Peyer's patch (tissue), 4 donors: ENCODE results near the gene GMPPA. TPM values are rescaled to one million over a fixed set of nuclear protein-coding genes. Genes with fewer than 3 reads are reported as not detected.

Source experiments
- DNase-seq, 3 donors: peaks; one replicate each; pipeline ENCODE4 v3.0.0-alpha.2; 2017 to 2019
- H3K27ac ChIP-seq, 4 donors: fragments of 200-600 bp; sonication (generic); one replicate each; pipeline ENCODE4 v1.5.1; 2016 to 2019
- H3K27me3 ChIP-seq, 2 donors: fragments of 200-600 bp; sonication (generic); one replicate each; pipeline ENCODE4 v1.5.1; 2019
- H3K36me3 ChIP-seq, 3 donors: fragments of 200-600 bp; sonication (generic); one replicate each; pipeline ENCODE4 v1.5.1; 2016 to 2019
- H3K4me1 ChIP-seq, 4 donors: fragments of 200-600 bp; sonication (generic); one replicate each; pipeline ENCODE4 v1.5.1; 2016 to 2019
- H3K4me3 ChIP-seq, 4 donors: fragments of 200-600 bp; sonication (generic); 1 replicate in 3 of 4; 2 replicates in 1 of 4; pipeline ENCODE4 v1.5.1; 2016 to 2019; ENCODE audit warnings: mild to moderate bottlenecking in 1 of 4
- H3K9me3 ChIP-seq, 4 donors: fragments of 200-600 bp; sonication (generic); one replicate each; pipeline ENCODE4 v1.5.1; 2016 to 2019; ENCODE audit warnings: mild to moderate bottlenecking in 1 of 4
- POLR2A ChIP-seq, 2 donors: fragments of 450-650 bp; IDR thresholded peaks; one replicate each; pipeline ENCODE4 v1.5.1; 2017; ENCODE audit warnings: antibody characterized with exemption in 2 of 2, mild to moderate bottlenecking in 2 of 2, moderate library complexity in 2 of 2
- total RNA-seq, 4 donors: library from RNA; depleted of rRNA; stranded (reverse); fragments of >200 nt; gene quantifications; one replicate each; pipeline ENCODE4 v1.1.0, GENCODE V29; 2016
- TF ChIP-seq, protein P1 (sequence below), 6 experiments: fragments of 450-650 bp in 4 of 6; fragments of 200-600 bp in 2 of 6; sonication (generic) in 1 of 6; IDR thresholded peaks; one replicate each; pipeline ENCODE4 v1.5.1; 2017 to 2019; ENCODE audit warnings: antibody characterized with exemption in 6 of 6, mild to moderate bottlenecking in 3 of 6, moderate library complexity in 1 of 6

GMPPA gene
- total RNA-seq, 4 donors from 2014 or later: 35.0 to 69.6 (median 38.9) TPM

DNA sequence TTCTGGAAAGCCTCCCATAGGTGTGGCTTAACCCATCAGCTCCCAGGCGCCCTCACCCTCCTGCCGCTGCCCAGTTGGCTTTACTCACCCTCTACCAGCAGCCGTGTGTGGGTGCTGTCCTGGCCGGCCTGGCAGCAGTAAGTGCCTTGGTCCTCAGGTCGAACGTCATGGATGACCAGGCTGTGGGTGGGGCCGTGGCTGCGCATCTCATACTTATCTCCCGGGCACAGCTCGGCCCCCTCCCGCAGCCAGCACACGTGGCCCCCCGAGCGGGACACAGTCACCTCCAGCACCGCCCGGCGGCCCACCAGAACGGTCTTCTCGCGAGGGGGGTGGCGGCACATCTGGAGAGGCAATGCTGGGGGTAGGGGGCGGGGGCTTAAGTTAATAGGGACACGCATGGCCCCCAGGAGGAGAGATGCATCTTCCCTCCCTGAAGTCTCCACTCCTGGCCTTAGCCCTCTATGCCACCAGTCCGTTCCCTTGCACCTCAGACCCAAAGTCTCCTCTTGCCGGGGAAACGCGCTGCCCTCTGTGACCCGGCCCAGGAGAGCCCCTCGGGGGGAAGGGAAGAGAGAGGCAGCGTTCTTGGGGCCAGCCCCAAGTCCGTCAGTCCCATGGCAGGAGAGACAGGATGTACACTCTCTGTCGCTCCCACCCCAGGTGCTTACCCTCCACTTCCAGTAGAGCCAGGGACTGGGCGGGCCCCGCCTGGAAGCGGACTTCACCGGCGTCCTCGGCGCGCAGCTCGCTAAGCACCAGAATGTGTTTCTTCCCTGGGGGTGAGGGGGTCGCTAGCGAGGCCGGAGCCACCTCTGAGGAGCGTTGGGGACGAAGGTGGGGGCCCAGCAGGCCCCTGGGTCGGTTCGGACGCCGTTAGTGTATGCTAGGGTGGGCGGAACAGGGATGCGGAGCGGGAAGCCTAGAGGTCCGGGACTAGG is 53.0 kb downstream of the GMPPA start:
- Histone ChIP-seq H3K27ac (peak overlapping the region in 2 of 4 donors; percentile 31 to 77), H3K27me3 (no peaks in the 10 kb centered on the region), H3K4me1 (peaks cover 0 to 16% (median 4%) of the 10 kb centered on the region in 4 donors), H3K36me3 (no peaks in the 10 kb centered on the region), H3K9me3 (peaks cover 0 to 4% (median 0%) of the 10 kb centered on the region in 4 donors), H3K4me3 (peak overlapping the region; percentile 35 to 75 (median 57))
- TF ChIP-seq, protein P1, sequence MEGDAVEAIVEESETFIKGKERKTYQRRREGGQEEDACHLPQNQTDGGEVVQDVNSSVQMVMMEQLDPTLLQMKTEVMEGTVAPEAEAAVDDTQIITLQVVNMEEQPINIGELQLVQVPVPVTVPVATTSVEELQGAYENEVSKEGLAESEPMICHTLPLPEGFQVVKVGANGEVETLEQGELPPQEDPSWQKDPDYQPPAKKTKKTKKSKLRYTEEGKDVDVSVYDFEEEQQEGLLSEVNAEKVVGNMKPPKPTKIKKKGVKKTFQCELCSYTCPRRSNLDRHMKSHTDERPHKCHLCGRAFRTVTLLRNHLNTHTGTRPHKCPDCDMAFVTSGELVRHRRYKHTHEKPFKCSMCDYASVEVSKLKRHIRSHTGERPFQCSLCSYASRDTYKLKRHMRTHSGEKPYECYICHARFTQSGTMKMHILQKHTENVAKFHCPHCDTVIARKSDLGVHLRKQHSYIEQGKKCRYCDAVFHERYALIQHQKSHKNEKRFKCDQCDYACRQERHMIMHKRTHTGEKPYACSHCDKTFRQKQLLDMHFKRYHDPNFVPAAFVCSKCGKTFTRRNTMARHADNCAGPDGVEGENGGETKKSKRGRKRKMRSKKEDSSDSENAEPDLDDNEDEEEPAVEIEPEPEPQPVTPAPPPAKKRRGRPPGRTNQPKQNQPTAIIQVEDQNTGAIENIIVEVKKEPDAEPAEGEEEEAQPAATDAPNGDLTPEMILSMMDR (IDR thresholded peaks at IDR 0.05): no peak
- no peak for TF ChIP-seq POLR2A (IDR thresholded peaks at IDR 0.05)
- DNase-seq: peak in 1 of 3 donors; percentile 59

- TF ChIP-seq, protein P1 (IDR thresholded peaks at IDR 0.05): no peak
- no peak for TF ChIP-seq POLR2A (IDR thresholded peaks at IDR 0.05)
Observed at GRCh38 chr2:219552382-219553167, 53.9 kb downstream of the GMPPA start.

GRCh38 chr2:219553168-219553417 is 54.4 kb downstream of the GMPPA start:
- no peaks in the 10 kb centered on the region for H3K36me3 ChIP-seq
- H3K27ac ChIP-seq: no peak overlapping the region
- H3K27me3 ChIP-seq: no peaks in the 10 kb centered on the region
- DNase-seq: no peak
- peaks cover 0 to 16% (median 4%) of the 10 kb centered on the region in 4 donors for H3K4me1 ChIP-seq
- H3K4me3 ChIP-seq: peak overlapping the region; percentile 35 to 75 (median 57)
- TF ChIP-seq, protein P1 (IDR thresholded peaks at IDR 0.05): no peak
- no peak for TF ChIP-seq POLR2A (IDR thresholded peaks at IDR 0.05)
- H3K9me3 ChIP-seq: peaks cover 0 to 4% (median 0%) of the 10 kb centered on the region in 4 donors

More at GRCh38 chr2:219552382-219553167, 53.9 kb downstream of the GMPPA start:
- peaks cover 0 to 16% (median 4%) of the 10 kb centered on the region in 4 donors for H3K4me1 ChIP-seq
- peak overlapping the region in 3 of 4 donors; percentile 31 to 77 (median 58) for H3K27ac ChIP-seq
- no peaks in the 10 kb centered on the region for H3K27me3 ChIP-seq
- H3K9me3 ChIP-seq: peaks cover 0 to 4% (median 0%) of the 10 kb centered on the region in 4 donors
- peak; percentile 66 to 93 (median 93) for DNase-seq
- peak overlapping the region; percentile 35 to 75 (median 57) for H3K4me3 ChIP-seq
- no peaks in the 10 kb centered on the region for H3K36me3 ChIP-seq

DNA sequence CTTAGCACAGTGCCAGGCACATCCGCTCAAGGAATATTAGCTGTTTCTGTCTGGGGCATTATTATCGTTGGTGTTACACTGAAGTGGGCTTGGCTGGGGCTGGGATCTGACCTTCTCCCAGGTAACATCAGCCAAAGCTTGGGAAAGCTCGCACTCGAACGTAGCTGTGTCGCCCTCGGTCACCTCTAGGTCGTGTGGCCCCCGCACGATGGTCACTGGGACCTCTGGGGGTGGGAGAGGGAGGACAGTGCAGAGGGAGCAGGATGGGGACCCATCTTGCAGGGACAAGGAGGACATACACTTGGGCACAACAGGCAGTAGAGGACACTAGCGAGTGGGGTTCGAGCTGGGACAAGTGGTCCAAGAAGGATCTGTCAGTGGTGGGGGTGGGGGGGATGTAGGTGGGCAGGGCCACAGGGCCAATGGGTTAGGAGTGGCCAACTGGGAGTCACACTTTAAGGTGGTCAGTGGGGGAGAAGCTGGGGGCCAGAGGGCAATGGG is 54.8 kb downstream of the GMPPA start:
- no peaks in the 10 kb centered on the region for H3K36me3 ChIP-seq
- no peak overlapping the region for H3K4me3 ChIP-seq
- no peak overlapping the region for H3K27ac ChIP-seq
- H3K27me3 ChIP-seq: no peaks in the 10 kb centered on the region
- TF ChIP-seq, protein P1 (IDR thresholded peaks at IDR 0.05): no peak
- TF ChIP-seq POLR2A (IDR thresholded peaks at IDR 0.05): no peak
- H3K9me3 ChIP-seq: peaks cover 0 to 4% (median 0%) of the 10 kb centered on the region in 4 donors
- DNase-seq: no peak
- peaks cover 0 to 16% (median 4%) of the 10 kb centered on the region in 4 donors for H3K4me1 ChIP-seq

- no peak overlapping the region for H3K4me3 ChIP-seq
- H3K9me3 ChIP-seq: peaks cover 0 to 4% (median 0%) of the 10 kb centered on the region in 4 donors
- no peak overlapping the region for H3K27ac ChIP-seq
- no peaks in the 10 kb centered on the region for H3K27me3 ChIP-seq
- H3K36me3 ChIP-seq: no peaks in the 10 kb centered on the region
- no peak for TF ChIP-seq POLR2A (IDR thresholded peaks at IDR 0.05)
- TF ChIP-seq, protein P1 (IDR thresholded peaks at IDR 0.05): no peak
- DNase-seq: no peak
- peaks cover 0 to 16% (median 4%) of the 10 kb centered on the region in 4 donors for H3K4me1 ChIP-seq
Observed at GRCh38 chr2:219554350-219554749, 55.7 kb downstream of the GMPPA start.
